HG03520 (cell line): ENCODE data around the gene HRH3.

Source experiments
- ATAC-seq: cut with Tn5 transposase; IDR thresholded peaks from one replicate; pipeline ENCODE4 v1.9.1; 2021; ENCODE audit warnings: mild to moderate bottlenecking, moderate library complexity; ENCODE audit not compliant: unreplicated experiment

Gene HRH3

GRCh38 chr20:62216636-62217566 lies 3.2 kb downstream of the HRH3 start:
- no peak for ATAC-seq

GRCh38 chr20:62215991-62216635 lies 4.0 kb downstream of the HRH3 start:
- no peak for ATAC-seq

- no peak for ATAC-seq
These were observed 4.8 kb downstream of the HRH3 start for GRCh38 chr20:62215020-62215990.

GRCh38 chr20:62214067-62214466 lies 6.0 kb downstream of the HRH3 start:
- no peak for ATAC-seq

- no peak for ATAC-seq
These were observed 7.8 kb downstream of the HRH3 start for GRCh38 chr20:62212299-62212698.

- no peak for ATAC-seq
These were observed 8.2 kb downstream of the HRH3 start for GRCh38 chr20:62211769-62212288.

GRCh38 chr20:62211216-62211615 lies 8.9 kb downstream of the HRH3 start:
- no peak for ATAC-seq

- no peak for ATAC-seq
These were observed 9.6 kb downstream of the HRH3 start for GRCh38 chr20:62210496-62210855.

GRCh38 chr20:62209850-62210495 lies 10.1 kb downstream of the HRH3 start:
- no peak for ATAC-seq

GRCh38 chr20:62208795-62209755 lies 11.0 kb downstream of the HRH3 start:
- ATAC-seq: no peak

GRCh38 chr20:62208061-62208794 lies 11.8 kb downstream of the HRH3 start:
- no peak for ATAC-seq

- ATAC-seq: no peak
These were observed 13.7 kb downstream of the HRH3 start for GRCh38 chr20:62206388-62206775.

GRCh38 chr20:62205618-62206387 lies 14.3 kb downstream of the HRH3 start:
- ATAC-seq: no peak

- ATAC-seq: no peak
These were observed 16.6 kb downstream of the HRH3 start for GRCh38 chr20:62203378-62204030.

- no peak for ATAC-seq
These were observed 17.3 kb downstream of the HRH3 start for GRCh38 chr20:62202676-62203377.

GRCh38 chr20:62202083-62202395 lies 18.0 kb downstream of the HRH3 start:
- ATAC-seq: no peak
